ENCODE results near the gene TMEM91. TPM values are rescaled to one million over a fixed set of nuclear protein-coding genes. Genes with fewer than 3 reads are reported as not detected.

TMEM91 gene
- total RNA-seq, 1 donor: 6.2 TPM

DNA sequence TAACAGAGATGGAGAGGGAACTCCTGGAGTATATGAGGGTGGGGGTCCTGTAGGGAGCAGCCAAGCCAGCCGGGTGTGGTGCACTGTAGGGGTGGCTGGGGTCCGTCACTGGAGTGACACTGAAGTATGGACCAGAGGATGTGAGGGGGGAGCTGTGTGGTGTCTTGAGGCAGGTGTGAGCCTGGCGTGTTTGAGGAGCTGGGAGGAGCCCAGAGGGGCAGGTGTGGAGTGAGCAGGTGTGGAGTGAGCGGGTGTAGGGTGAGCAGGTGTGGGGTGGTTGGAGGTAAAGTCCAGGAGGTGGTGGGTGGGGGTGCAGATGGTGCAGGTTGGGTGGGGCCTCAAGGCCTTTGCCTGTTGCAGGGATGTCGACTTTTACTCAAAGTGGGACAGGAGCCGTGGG lies 45.0 kb downstream of the TMEM91 start:
- Histone ChIP-seq H4K20me1 (ENCODE audit: insufficient read depth, low read length) (no peaks in the 10 kb centered on the region), H3K27ac (ENCODE audit: low read depth, low read length) (no peak overlapping the region), H3K9me3 (ENCODE audit: low read depth, low read length) (no peaks in the 10 kb centered on the region), H3K36me3 (ENCODE audit: insufficient read depth, low read length) (peaks cover 32% of the 10 kb centered on the region), H3K4me1 (ENCODE audit: insufficient read depth, low read length) (no peaks in the 10 kb centered on the region), H3K27me3 (ENCODE audit: insufficient read depth, low read length) (no peaks in the 10 kb centered on the region), H3K79me2 (ENCODE audit: insufficient read depth, low read length) (no peaks in the 10 kb centered on the region), H3K4me2 (ENCODE audit: insufficient read depth, low read length) (no peak overlapping the region), H3K4me3 (ENCODE audit: insufficient read depth, low read length) (no peak overlapping the region), H2AFZ (ENCODE audit: low read length) (no peak overlapping the region)
- peak; percentile 77 for DNase-seq (ENCODE audit: insufficient read length, low spot score, missing footprints)
- TF ChIP-seq CTCF (IDR thresholded peaks at IDR 0.05; ENCODE audit: extremely low read depth, low read depth, low read length): no peak

GRCh38 chr19:41421973-41422372 lies 45.6 kb downstream of the TMEM91 start:
- no peak overlapping the region for H2AFZ ChIP-seq (ENCODE audit: low read length)
- no peak overlapping the region for H3K4me2 ChIP-seq (ENCODE audit: insufficient read depth, low read length)
- no peaks in the 10 kb centered on the region for H3K4me1 ChIP-seq (ENCODE audit: insufficient read depth, low read length)
- peak; percentile 46 for DNase-seq (ENCODE audit: insufficient read length, low spot score, missing footprints)
- no peak for TF ChIP-seq CTCF (IDR thresholded peaks at IDR 0.05; ENCODE audit: extremely low read depth, low read depth, low read length)
- no peak overlapping the region for H3K4me3 ChIP-seq (ENCODE audit: insufficient read depth, low read length)
- H3K36me3 ChIP-seq (ENCODE audit: insufficient read depth, low read length): peaks cover 29% of the 10 kb centered on the region
- no peaks in the 10 kb centered on the region for H3K79me2 ChIP-seq (ENCODE audit: insufficient read depth, low read length)
- no peaks in the 10 kb centered on the region for H3K9me3 ChIP-seq (ENCODE audit: low read depth, low read length)
- no peak overlapping the region for H3K27ac ChIP-seq (ENCODE audit: low read depth, low read length)
- no peaks in the 10 kb centered on the region for H4K20me1 ChIP-seq (ENCODE audit: insufficient read depth, low read length)
- H3K27me3 ChIP-seq (ENCODE audit: insufficient read depth, low read length): no peaks in the 10 kb centered on the region

DNA sequence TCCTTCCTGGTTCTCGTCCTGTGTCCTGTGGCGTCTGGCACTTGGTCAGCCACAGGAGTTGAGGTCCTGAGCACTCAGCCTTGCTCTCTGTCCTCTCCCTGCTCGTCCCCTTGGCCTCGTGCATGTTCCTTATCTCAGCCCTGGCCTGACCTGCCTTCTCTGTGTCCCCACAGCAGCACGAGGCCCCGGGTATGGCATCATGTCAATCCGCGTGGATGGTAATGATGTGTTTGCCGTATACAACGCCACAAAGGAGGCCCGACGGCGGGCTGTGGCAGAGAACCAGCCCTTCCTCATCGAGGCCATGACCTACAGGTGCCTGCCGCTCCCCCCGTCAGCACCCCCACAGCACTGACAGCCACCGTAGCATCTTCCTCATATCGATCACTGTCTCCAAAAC lies 46.1 kb downstream of the TMEM91 start:
- Histone ChIP-seq H3K4me2 (ENCODE audit: insufficient read depth, low read length) (no peak overlapping the region), H3K79me2 (ENCODE audit: insufficient read depth, low read length) (no peaks in the 10 kb centered on the region), H3K9me3 (ENCODE audit: low read depth, low read length) (no peaks in the 10 kb centered on the region), H3K4me3 (ENCODE audit: insufficient read depth, low read length) (no peak overlapping the region), H4K20me1 (ENCODE audit: insufficient read depth, low read length) (no peaks in the 10 kb centered on the region), H2AFZ (ENCODE audit: low read length) (no peak overlapping the region), H3K4me1 (ENCODE audit: insufficient read depth, low read length) (no peaks in the 10 kb centered on the region), H3K27ac (ENCODE audit: low read depth, low read length) (no peak overlapping the region), H3K36me3 (ENCODE audit: insufficient read depth, low read length) (peaks cover 29% of the 10 kb centered on the region), H3K27me3 (ENCODE audit: insufficient read depth, low read length) (no peaks in the 10 kb centered on the region)
- peak; percentile 62 for DNase-seq (ENCODE audit: insufficient read length, low spot score, missing footprints)
- TF ChIP-seq CTCF (IDR thresholded peaks at IDR 0.05; ENCODE audit: extremely low read depth, low read depth, low read length): no peak

GRCh38 chr19:41422955-41423354 lies 46.6 kb downstream of the TMEM91 start:
- H3K79me2 ChIP-seq (ENCODE audit: insufficient read depth, low read length): no peaks in the 10 kb centered on the region
- no peak overlapping the region for H3K27ac ChIP-seq (ENCODE audit: low read depth, low read length)
- H3K27me3 ChIP-seq (ENCODE audit: insufficient read depth, low read length): no peaks in the 10 kb centered on the region
- H3K4me2 ChIP-seq (ENCODE audit: insufficient read depth, low read length): no peak overlapping the region
- no peaks in the 10 kb centered on the region for H4K20me1 ChIP-seq (ENCODE audit: insufficient read depth, low read length)
- H3K36me3 ChIP-seq (ENCODE audit: insufficient read depth, low read length): peaks cover 29% of the 10 kb centered on the region
- peak; percentile 2 for DNase-seq (ENCODE audit: insufficient read length, low spot score, missing footprints)
- no peaks in the 10 kb centered on the region for H3K9me3 ChIP-seq (ENCODE audit: low read depth, low read length)
- no peak for TF ChIP-seq CTCF (IDR thresholded peaks at IDR 0.05; ENCODE audit: extremely low read depth, low read depth, low read length)
- H3K4me3 ChIP-seq (ENCODE audit: insufficient read depth, low read length): no peak overlapping the region
- H2AFZ ChIP-seq (ENCODE audit: low read length): no peak overlapping the region
- peaks cover 2% of the 10 kb centered on the region for H3K4me1 ChIP-seq (ENCODE audit: insufficient read depth, low read length)
